Measurements from ENCODE around the gene ZMIZ1.
A peak's percentile ranks its signal among the peaks of the same experiment; 100 is the strongest.

The ZMIZ1 gene

DNA sequence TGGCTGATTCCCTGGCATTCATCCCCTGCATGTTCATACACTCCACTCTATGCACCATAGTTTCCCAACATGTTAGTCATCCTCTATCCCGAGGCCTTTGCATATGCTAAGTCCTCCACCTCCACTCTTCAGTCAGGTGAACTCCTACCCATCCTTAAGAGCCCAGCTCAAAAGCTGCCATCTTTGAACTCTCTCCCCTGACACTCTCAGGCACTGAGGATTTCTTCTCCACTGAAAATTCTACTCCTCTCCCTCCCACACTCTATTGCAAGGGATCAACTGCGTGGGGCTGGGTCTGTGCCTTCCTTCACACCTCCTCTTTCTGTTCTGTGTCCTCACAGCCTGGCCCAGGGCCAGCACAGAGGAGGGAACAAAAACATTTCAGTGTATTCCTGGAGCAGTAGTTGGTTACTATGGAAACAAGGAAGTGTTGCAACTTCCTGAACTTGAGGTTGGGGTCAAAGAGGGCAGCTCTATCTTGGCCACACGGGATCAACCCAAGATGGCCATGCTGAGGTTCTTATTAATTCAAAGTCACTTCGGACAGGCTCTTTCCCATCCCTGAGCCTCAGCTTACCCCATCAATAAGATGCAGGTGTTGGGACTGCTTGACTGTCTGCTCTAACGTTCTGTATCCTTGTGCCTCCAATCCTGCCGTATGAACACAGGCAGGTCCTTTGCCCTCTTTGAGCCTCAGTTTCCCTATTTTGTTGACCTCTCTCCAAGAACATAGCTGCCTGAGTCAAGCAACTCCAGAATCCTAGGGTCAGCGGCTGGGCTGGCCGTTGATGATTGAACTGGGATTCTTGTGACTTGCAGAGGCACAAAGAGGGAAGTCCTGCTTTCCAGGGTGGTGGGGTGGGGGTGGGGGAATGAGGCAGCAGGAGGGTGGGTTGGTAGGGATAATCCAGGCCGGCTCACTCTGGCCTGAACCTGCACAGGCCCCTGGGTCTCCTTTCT lies 15.5 kb downstream of the ZMIZ1 start:
- DNase-seq = peak; percentile 60

GRCh38 chr10:79084972-79085597 lies 16.3 kb downstream of the ZMIZ1 start:
- DNase-seq = no peak

DNA sequence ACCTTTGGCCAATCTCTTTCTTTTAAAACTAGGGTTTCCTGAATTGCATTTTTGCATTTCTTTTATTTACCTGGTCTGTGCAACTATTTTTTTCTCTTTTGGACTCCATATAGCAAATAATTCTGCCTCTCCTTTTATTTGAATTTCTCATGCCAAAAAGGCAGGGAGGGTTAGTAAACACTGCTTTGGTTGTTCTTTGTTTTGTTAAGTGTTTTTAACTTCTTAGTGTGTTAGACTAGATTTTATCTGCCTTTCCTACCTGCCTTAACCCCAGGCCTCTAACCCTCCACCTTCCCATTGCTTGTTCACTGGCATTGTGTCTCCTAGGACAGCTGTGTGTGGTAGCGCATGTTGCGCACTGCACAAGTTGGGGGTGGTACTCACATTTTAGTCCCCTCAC lies 18.1 kb downstream of the ZMIZ1 start:
- no peak for DNase-seq

DNA sequence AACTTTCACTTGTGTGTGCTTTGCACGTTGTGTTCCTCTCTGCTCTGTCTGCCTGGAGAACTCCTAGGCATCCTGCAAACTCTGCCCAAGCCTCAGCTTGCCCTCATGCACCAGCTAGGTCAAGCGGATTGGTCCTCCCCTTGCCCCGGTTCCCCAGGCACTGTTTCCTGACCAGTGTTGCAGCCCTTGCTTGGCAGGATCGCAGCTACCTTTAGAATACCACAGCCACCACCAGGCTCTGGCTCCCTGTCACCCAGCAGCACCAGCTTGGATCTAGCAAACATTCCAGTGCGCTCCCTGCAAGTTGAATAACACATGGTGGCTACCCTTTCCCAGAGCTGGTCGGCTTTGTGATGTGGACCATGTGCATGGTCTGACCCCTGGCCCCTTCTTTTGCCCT lies 19.0 kb downstream of the ZMIZ1 start:
- DNase-seq = no peak

GRCh38 chr10:79088176-79088575 lies 19.4 kb downstream of the ZMIZ1 start:
- DNase-seq = no peak

- no peak for DNase-seq
Observed at GRCh38 chr10:79088613-79089355, 20.0 kb downstream of the ZMIZ1 start.

DNA sequence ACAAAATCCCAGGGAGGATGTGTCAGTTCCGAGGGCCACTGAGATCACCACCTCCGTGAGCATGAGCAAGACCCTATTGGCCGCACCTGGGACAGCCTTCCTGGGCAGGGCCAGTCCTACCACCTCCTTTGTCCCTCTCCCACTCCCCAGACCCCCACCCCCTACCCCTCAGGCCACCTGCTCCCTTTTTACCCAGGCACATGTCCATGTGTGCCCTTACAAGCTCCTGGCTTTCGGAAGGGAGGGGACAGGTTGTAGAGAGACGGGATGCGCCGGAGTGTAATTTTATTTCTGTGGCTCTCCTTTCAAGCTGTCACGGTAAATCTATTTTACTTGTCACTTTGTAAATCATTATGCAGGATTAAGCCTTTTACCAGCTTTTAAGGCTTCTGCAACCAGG lies 20.9 kb downstream of the ZMIZ1 start:
- DNase-seq = no peak

DNA sequence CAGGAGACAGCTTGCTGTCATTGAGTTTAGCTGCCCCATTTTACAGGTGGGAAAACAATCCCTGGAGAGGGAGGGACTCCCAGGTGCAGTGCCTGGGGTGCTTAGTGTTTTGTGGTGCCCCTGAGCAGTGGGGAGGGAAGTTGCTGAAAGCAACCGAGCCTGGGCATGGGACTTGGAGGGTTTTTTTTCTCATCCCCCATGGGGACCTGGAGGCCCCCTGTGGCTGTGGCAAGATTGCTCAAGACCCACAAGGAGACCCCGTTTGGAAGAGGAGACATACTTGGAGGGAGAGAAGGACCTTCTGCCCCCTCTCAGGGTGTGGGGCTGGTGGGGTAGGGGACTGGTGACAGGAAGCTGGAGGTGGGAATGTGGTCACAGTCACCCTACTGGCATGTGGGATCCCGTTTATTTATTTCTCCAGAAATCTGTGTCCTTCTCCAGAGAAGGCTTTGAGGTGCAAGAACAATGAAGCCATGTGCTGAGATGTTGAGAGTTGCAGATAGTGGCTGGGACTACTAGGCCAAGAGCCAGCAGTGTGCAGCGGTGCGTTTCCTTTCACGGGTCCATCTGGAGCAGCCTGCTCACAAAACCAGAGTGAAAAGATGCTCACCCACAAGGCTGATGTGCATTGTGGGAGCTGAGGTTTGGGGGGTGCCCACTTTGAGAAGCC lies 21.5 kb downstream of the ZMIZ1 start:
- no peak for DNase-seq

GRCh38 chr10:79092292-79092896 lies 23.6 kb downstream of the ZMIZ1 start:
- no peak for DNase-seq

DNA sequence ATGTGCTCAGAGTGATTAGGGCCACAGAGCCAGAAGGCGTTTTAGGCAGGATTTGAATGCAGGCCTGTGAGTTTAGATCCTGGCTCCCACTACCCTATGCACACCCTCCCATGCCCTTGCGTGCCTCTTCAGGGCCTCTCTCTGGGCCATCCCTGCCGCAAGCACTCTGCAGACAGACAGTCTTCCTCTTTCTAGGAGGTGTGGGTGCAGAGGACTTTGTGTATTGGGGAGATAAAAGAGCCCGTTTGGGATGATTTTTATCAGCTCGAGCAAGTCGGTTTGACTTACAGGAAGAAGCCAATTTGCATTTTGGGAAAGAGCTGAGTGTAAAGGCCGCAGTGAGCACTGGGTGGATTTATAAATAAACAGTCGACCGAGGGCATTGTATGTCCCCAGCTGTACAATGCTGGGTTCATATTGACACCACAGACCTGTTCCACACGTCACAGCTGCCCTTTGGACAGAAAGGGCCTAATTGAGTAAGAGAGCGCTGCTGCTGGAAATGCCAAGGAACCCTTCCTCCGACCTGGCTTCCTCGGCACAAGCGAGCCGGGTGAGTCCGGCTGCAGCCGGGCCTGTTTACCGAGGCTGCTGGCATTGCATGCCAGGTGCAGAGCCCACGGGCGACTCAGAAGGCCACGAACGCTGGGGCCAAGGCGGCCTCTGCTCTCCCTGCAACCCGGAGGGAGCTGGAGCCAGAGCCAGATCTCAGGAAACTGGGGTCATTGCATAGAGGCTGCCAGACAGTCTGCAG lies 25.1 kb downstream of the ZMIZ1 start:
- DNase-seq = peak; percentile 70

DNA sequence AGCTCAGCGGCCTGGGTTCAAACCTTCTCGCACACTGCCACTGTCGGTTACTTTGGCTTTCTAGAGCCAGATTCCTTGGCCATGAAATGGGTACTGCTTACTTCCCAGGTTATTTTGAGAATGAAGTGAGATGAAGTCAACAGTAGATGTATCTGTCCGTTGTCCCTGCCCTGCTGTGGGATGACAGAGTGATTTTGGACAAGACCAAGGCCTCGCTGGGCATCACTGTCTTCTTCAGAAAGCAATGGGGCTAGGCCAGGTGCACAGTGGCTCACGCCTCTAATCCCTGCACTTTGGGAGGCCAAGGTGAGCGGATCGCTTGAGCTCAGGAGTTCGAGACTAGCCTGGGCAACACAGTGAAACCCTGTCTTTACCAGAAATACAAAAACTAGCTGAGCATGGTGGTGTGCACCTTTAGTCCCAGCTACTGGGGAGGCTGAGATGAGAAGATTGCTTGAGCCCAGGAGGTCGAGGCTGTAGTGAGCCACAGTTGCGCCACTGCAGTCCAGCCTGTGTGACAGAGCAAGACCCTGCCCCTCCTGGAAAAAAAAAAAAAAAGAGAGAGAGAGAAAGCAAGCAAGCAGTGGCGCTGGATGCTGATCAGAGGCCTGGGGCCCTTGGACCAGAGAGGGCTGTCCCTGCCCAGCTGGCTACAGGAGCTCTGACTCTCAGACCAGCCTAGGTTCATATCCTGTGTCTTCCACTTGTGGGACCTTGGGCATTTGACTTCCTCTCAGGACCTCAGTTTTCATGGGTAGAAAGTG lies 25.8 kb downstream of the ZMIZ1 start:
- DNase-seq = no peak

- no peak for DNase-seq
Observed at GRCh38 chr10:79095316-79095715, 26.6 kb downstream of the ZMIZ1 start.

DNA sequence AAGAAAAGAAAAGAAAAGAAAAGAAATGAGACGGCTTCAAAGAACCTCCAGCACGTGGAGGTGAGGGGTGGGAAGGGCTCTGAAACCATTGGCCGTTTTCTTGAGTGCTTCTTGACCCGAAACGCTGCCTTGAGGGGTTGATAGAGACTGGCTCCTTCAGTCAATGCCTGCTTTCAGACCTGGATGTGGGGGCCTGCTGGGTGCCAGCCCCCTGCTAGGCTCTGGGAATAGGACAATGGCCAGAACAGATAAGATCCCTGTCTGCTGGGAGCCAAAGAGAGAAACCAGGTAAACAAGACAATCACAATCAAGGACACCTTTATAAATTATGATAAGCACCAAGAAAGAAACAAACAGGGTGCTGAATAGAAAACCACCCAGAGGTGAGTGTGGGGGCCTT lies 27.7 kb downstream of the ZMIZ1 start:
- no peak for DNase-seq

DNA sequence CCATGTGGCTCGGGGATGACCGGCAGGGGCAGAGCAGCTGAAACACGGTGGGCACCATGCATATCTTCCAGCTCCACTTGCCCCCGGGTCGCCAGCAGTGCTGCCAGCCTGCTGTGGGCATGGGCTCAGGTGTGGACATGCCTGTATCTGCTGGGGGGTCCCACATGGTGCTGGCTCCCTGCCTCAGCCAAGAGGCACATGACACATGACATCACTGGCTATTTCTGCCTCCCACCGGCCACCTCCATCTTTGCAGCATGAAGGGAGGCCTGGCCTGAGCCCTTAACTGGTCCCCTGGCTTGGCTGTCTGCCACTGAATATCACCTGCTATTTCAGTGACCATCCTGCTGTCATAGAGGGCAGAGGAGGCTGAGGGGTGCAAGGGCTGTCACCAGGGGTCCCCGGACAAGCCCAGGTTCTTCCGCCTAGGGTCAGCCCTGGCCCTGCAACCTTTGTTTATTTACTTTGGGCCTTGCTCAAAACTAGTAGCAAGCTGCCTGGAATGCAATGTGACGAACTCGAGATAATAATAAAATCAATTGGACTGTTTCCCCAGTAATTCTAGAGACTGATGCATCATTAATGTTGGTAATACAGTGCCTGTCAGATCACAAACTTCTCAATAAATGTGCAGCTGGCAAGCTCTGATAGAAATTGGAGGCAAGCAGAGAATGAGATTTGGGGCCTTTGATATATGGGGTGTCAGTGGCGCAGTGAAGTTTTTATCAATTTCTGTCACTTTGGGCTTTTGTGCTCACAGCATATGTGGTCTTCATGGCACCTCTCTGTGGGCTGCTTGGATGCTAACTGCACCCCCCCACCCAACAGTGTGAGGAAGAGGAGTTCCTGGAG lies 28.5 kb downstream of the ZMIZ1 start:
- DNase-seq = no peak

- DNase-seq = no peak
Observed at GRCh38 chr10:79098061-79098460, 29.3 kb downstream of the ZMIZ1 start.

DNA sequence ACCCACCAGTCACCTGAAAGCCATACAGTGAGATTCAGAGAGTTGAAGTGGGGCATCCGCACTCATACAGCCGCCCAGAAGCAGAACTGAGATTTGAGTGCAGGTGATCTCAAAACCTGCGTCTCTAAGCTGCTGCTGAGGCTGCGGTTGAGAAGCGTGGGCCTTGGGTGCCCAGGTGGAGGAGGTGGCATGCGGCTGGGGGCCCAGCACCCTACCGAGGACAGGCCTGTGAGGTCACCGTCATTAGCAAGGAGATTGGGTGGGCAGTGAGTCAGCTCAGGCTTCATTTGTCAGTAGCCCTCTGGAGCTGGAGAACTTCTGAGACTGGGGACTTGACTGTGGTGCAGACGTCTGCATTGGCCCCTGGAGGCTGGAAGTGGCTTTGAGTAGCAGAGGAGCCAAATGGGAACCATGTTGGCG lies 29.8 kb downstream of the ZMIZ1 start:
- no peak for DNase-seq

GRCh38 chr10:79099898-79100448 lies 31.2 kb downstream of the ZMIZ1 start:
- DNase-seq = no peak

- DNase-seq = no peak
Observed at GRCh38 chr10:79100771-79101170, 32.0 kb downstream of the ZMIZ1 start.
